GM12801 (cell line): ENCODE data around the gene TNNC1.

ENCODE experiments used
- TF ChIP-seq, protein P1 (sequence below): IDR thresholded peaks from one replicate; pipeline ENCODE4 v1.5.1; 2011; ENCODE audit warnings: control low read depth; ENCODE audit not compliant: insufficient read length; ENCODE audit errors: extremely low read depth

Gene TNNC1

DNA sequence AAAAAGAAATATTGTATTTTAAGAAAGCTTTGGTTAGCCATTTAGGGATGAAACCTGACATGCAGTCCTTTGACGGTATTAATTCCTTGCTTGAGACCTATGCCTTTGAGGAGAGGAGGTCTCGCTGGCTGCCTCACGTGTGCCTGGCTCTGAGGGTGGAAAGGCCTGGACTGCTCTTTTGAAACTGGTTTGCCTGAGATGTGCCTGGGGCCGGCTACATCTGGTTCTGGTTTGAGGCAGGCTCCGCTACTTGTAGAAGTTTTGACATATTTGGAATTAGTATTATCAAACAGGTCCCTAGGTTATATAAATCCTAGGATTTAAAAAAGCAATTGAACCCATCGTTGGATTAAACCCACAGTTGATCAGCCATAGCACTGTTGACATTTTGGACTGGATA lies 8.0 kb upstream of the TNNC1 start:
- TF ChIP-seq, protein P1, sequence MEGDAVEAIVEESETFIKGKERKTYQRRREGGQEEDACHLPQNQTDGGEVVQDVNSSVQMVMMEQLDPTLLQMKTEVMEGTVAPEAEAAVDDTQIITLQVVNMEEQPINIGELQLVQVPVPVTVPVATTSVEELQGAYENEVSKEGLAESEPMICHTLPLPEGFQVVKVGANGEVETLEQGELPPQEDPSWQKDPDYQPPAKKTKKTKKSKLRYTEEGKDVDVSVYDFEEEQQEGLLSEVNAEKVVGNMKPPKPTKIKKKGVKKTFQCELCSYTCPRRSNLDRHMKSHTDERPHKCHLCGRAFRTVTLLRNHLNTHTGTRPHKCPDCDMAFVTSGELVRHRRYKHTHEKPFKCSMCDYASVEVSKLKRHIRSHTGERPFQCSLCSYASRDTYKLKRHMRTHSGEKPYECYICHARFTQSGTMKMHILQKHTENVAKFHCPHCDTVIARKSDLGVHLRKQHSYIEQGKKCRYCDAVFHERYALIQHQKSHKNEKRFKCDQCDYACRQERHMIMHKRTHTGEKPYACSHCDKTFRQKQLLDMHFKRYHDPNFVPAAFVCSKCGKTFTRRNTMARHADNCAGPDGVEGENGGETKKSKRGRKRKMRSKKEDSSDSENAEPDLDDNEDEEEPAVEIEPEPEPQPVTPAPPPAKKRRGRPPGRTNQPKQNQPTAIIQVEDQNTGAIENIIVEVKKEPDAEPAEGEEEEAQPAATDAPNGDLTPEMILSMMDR = no peak

DNA sequence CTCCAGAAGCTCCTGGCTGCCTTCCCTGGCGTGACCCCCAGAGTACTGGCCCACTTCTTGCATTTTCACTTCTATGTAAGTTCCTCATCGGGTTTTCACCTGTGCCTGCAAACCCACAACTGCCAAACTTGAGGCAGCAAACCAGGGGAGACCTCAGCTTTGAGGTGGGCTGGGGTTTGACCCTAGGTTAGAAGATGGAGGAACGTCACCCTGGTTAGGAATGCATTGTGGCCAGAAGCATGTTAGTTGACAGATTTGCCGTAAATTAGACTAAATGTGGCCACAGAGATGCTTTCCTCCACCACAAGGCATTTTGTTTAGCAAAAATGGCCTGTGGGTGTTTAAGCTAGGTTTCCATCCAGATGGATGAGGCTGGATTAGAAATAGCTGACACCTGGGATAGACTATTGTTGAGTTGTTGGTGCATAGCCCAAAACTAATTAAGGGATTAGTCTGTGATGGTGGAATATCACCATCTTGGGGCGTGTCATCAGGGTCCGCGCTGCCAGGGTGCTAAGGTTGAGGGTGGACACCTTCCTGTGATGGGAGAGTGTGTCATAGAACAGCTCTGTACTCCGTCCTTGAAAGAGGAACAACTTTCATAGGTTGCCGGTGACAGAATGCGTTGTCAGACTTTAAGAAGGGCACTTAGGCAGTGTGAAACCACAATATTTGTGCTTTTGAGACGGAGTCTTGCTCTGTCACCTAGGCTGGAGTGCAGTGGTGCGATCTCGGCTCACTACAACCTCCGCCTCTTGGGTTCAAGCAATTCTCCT lies 5.1 kb upstream of the TNNC1 start:
- TF ChIP-seq, protein P1 = no peak

DNA sequence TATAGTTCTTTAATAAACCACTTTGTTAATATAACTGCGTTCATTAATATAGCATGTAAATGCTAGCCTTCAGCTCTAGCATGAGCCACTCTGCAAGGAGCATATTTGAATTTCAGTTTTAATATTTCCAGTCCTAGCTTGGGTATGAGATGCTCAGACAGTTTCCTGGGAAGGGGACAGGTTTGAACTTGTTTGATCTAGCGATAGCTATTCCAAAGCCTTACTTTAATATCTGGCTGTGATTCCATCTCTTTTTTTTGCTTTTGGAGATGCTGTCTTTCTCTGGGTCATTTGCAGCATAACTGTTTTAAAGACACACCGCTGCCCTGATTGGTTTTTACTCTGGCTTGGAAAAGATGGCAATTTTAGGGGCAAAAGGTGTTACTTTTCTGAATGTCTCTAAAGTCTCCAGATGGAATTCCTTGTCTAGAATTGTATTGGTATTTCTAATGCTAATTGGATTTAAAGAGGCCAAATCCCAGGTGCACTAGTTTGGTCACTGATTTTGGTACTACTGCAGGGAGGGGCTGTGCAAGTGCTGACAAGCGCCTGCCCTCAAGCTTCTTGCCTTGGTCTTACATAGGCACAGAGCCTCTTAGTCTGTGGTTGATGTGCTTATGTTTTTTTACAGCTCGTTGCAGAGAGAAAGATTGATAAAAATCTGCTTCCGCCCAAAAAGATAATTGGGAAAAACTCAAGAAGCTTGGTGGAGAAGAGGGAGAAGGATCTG lies 4.4 kb upstream of the TNNC1 start:
- TF ChIP-seq, protein P1 = no peak

DNA sequence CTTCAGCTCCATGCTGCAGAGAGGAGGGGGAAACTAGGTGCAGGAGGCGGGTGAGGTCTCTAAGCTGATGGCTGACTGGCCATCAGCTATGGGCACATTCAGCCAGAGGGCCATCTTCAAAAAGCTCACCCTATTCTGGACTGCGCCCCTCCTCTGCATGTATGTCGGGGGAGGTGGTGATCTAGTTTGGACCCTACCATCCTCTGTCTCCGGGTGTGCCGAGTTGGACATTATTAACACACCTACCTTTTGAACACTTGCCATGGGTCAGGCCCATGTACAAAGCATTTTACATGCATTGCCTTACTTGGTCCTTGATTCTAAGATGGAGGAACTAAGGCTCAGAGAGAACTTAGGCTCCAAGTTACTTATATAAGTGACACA lies 3.0 kb upstream of the TNNC1 start:
- TF ChIP-seq, protein P1 = no peak

DNA sequence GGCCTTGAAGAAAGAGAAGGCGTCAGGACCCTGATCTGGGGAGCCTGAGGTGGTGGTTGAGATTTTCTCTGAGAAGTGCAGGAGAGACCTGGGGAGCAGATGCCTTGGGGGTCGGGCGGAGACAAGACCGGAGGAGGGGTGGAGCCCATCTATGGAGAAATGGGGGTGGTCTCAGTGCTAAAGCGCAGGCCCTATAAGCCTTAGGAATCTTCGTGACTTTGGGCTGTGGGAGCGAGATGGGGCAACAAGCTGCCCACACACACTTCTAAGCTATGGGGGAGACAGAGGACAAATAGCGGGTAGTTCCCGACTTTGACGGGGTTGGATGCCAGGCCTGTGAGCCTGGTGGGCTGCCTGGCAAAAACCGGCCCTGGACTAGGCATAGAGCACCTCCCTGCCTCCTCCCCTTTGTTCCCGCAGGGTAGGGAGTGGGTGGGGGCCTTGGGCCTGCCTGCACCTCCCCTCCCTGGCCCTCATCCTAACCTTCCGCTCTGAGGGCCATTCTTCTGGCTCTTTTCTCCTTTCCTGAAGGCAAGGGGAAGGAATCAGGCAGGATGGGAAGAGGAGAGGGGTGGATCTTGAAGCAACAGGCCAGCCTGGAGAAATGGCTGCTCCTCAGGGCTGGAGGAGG lies 2.4 kb upstream of the TNNC1 start:
- TF ChIP-seq, protein P1 = no peak

DNA sequence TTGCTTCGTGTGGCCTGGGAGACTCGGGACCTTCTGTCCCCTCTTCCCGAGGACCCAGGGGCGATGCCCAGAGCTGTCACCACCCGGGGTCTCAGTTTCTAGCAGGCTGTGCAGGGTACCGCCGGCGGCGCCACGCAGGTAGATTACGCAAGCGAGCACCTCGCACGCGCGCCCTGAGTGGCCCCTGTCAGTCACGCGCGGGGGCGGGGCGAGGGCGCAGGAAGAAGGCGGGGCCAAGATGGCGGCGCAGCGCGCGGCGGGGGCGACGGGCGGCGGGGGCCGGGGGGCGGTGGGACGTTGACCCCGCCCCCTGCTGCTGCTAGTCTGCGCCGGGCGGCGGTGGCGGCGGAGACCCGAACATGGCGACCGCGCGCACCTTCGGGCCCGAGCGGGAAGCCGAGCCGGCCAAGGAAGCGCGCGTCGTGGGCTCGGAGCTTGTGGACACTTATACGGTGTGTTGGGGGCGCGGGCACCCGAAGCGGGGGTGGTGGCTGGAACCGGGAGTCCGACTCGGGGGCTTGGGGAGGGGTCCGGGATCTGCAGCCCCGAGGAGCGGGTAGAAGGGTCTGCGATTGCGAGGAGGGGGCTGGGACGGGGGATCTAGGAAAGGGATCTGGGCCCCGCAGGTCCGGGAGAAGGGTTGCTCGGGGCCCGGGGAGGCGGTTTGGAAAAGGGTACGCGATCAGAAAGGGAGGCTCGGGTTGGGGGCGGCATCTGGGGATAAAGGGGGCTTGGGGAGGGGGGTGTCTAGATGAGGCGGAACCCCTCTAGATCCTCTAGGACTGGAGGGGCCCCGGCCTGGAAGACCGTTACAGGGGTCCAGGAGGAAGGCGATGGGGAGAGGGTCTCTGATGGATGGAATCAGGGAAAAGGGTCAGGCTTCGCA lies 1.7 kb upstream of the TNNC1 start, which contains the start of gene NISCH:
Gene NISCH (plus strand): TSS at position 322 of the 886 bp plus-strand sequence. CDS start 38 bp downstream, at position 360.
- TF ChIP-seq, protein P1 = no peak
